SK-N-SH treated with all-trans-retinoic acid at 6 μM for 48 hours (cell line): Measurements from ENCODE around the gene DNM2.

Source experiments
- ATAC-seq: fragments of 200-7000 bp; cut with Tn5 transposase; 3 replicates; pipeline ENCODE4 v1.9.1; 2020; ENCODE audit warnings: mild to moderate bottlenecking, moderate library complexity
- ARNTL ChIP-seq: fragments of 450-650 bp; formaldehyde crosslinking; IDR thresholded peaks from 2 replicates; pipeline ENCODE4 v1.5.0; 2020; ENCODE audit warnings: low read depth, mild to moderate bottlenecking, moderate library complexity, borderline replicate concordance
- BACH2 ChIP-seq: fragments of 250-450 bp; sonication (Bioruptor Pico); IDR thresholded peaks from 2 replicates; pipeline ENCODE4 v1.9.0; 2021; ENCODE audit warnings: mild to moderate bottlenecking, borderline replicate concordance
- CREB5 ChIP-seq: fragments of 250-450 bp; sonication (Bioruptor Pico); IDR thresholded peaks from 2 replicates; pipeline ENCODE4 v1.5.1; 2020; ENCODE audit warnings: low read depth, mild to moderate bottlenecking, moderate library complexity
- CSDC2 ChIP-seq: fragments of 250-450 bp; sonication (Bioruptor Pico); IDR thresholded peaks from 2 replicates; pipeline ENCODE4 v1.5.0; 2020; ENCODE audit warnings: mild to moderate bottlenecking, moderate library complexity
- CSRNP3 ChIP-seq: fragments of 250-450 bp; sonication (Bioruptor Pico); IDR thresholded peaks from 2 replicates; pipeline ENCODE4 v1.5.1; 2021; ENCODE audit warnings: mild to moderate bottlenecking, moderate library complexity
- ESRRG ChIP-seq: fragments of 250-450 bp; sonication (Bioruptor Pico); IDR thresholded peaks from 2 replicates; pipeline ENCODE4 v1.6.1; 2021; ENCODE audit warnings: mild to moderate bottlenecking
- ISL1 ChIP-seq: fragments of 250-450 bp; sonication (Bioruptor Pico); IDR thresholded peaks from 2 replicates; pipeline ENCODE4 v2.1.2; 2022; ENCODE audit warnings: mild to moderate bottlenecking, moderate library complexity
- OSR1 ChIP-seq: fragments of 250-450 bp; sonication (Bioruptor Pico); IDR thresholded peaks from 2 replicates; pipeline ENCODE4 v1.8.0; 2022; ENCODE audit warnings: moderate library complexity, mild to moderate bottlenecking, inconsistent platforms
- PATZ1 ChIP-seq: fragments of 250-450 bp; sonication (Bioruptor Pico); IDR thresholded peaks from 2 replicates; pipeline ENCODE4 v1.8.0; 2020; ENCODE audit warnings: mild to moderate bottlenecking, moderate library complexity, borderline replicate concordance
- POU6F1 ChIP-seq: fragments of 250-450 bp; sonication (Bioruptor Pico); IDR thresholded peaks from 2 replicates; pipeline ENCODE4 v1.8.0; 2021; ENCODE audit warnings: low read depth, mild to moderate bottlenecking, moderate library complexity, borderline replicate concordance
- PPARA ChIP-seq: fragments of 250-450 bp; sonication (Bioruptor Pico); IDR thresholded peaks from 2 replicates; pipeline ENCODE4 v1.5.0; 2020; ENCODE audit warnings: mild to moderate bottlenecking, borderline replicate concordance
- RARB ChIP-seq: fragments of 250-450 bp; sonication (Bioruptor Pico); IDR thresholded peaks from 2 replicates; pipeline ENCODE4 v1.8.0; 2021; ENCODE audit warnings: mild to moderate bottlenecking, moderate library complexity
- SNAI2 ChIP-seq: fragments of 250-450 bp; sonication (Bioruptor Pico); IDR thresholded peaks from 2 replicates; pipeline ENCODE4 v1.5.0; 2020; ENCODE audit warnings: mild to moderate bottlenecking, moderate library complexity
- TCF4 ChIP-seq: fragments of 250-450 bp; sonication (Bioruptor Pico); IDR thresholded peaks from 2 replicates; pipeline ENCODE4 v1.8.0; 2021; ENCODE audit warnings: mild to moderate bottlenecking, moderate library complexity, borderline replicate concordance
- TOX ChIP-seq: fragments of 250-450 bp; sonication (Bioruptor Pico); IDR thresholded peaks from 2 replicates; pipeline ENCODE4 v1.8.0; 2021; ENCODE audit warnings: mild to moderate bottlenecking, moderate library complexity, borderline replicate concordance
- TSHZ2 ChIP-seq: fragments of 250-450 bp; sonication (Bioruptor Pico); IDR thresholded peaks from 2 replicates; pipeline ENCODE4 v1.5.0; 2020; ENCODE audit warnings: mild to moderate bottlenecking, moderate library complexity
- ZC3H10 ChIP-seq: fragments of 250-450 bp; sonication (Bioruptor Pico); IDR thresholded peaks from 2 replicates; pipeline ENCODE4 v1.5.1; 2021; ENCODE audit warnings: mild to moderate bottlenecking, moderate library complexity
- ZNF565 ChIP-seq: fragments of 450-650 bp; formaldehyde crosslinking; conservative IDR thresholded peaks from 2 replicates; pipeline ENCODE4 v1.5.0; 2020; ENCODE audit warnings: low read depth, mild to moderate bottlenecking, moderate library complexity
- ZNF70 ChIP-seq: fragments of 450-650 bp; formaldehyde crosslinking; IDR thresholded peaks from 2 replicates; pipeline ENCODE4 v1.5.0; 2020; ENCODE audit warnings: mild to moderate bottlenecking, moderate library complexity

DNM2 gene

GRCh38 chr19:10762656-10763055 lies 44.8 kb downstream of the DNM2 start (continued):
- TF ChIP-seq ZNF565 (CRISPR knock-in tag) = no peak
- TF ChIP-seq CREB5 (CRISPR knock-in tag) = no peak

GRCh38 chr19:10763411-10763810 lies 45.5 kb downstream of the DNM2 start:
- ATAC-seq = no peak
- TF ChIP-seq BACH2 = no peak
- no peak for TF ChIP-seq CSRNP3 (CRISPR knock-in tag)
- no peak for TF ChIP-seq CREB5 (CRISPR knock-in tag)
- no peak for TF ChIP-seq TCF4
- TF ChIP-seq TSHZ2 (CRISPR knock-in tag) = no peak
- no peak for TF ChIP-seq SNAI2 (CRISPR knock-in tag)

GRCh38 chr19:10763828-10764339 lies 46.0 kb downstream of the DNM2 start:
- ATAC-seq = no peak
- TF ChIP-seq BACH2 (no peak), TCF4 (no peak), OSR1 (CRISPR knock-in tag) (no peak), CSRNP3 (CRISPR knock-in tag) (no peak), PATZ1 (CRISPR knock-in tag) (no peak), ISL1 (CRISPR knock-in tag) (no peak), ZNF565 (CRISPR knock-in tag) (no peak), PPARA (CRISPR knock-in tag) (no peak), RARB (CRISPR knock-in tag) (no peak), ESRRG (CRISPR knock-in tag) (no peak), ZC3H10 (CRISPR knock-in tag) (no peak), TOX (no peak), ARNTL (no peak), CREB5 (CRISPR knock-in tag) (no peak), TSHZ2 (CRISPR knock-in tag) (no peak), CSDC2 (CRISPR knock-in tag) (no peak), ZNF70 (CRISPR knock-in tag) (no peak), POU6F1 (CRISPR knock-in tag) (no peak)
